Uterus (tissue), 2 donors: ENCODE results near the gene ADAMTS10.

ENCODE experiments used
- CTCF ChIP-seq, 4 experiments: fragments of 200-600 bp in 2 of 4; fragments of 450-650 bp in 2 of 4; sonication (generic) in 2 of 4; IDR thresholded peaks; one replicate each; pipeline ENCODE4 v1.5.1; 2016 to 2019; ENCODE audit warnings: antibody characterized with exemption in 4 of 4, mild to moderate bottlenecking in 2 of 4, moderate library complexity in 1 of 4
- POLR2A ChIP-seq, 2 donors: fragments of 450-650 bp; IDR thresholded peaks; one replicate each; pipeline ENCODE4 v1.6.1; 2016; ENCODE audit warnings: antibody characterized with exemption in 2 of 2, mild to moderate bottlenecking in 1 of 2, moderate library complexity in 1 of 2

DNA sequence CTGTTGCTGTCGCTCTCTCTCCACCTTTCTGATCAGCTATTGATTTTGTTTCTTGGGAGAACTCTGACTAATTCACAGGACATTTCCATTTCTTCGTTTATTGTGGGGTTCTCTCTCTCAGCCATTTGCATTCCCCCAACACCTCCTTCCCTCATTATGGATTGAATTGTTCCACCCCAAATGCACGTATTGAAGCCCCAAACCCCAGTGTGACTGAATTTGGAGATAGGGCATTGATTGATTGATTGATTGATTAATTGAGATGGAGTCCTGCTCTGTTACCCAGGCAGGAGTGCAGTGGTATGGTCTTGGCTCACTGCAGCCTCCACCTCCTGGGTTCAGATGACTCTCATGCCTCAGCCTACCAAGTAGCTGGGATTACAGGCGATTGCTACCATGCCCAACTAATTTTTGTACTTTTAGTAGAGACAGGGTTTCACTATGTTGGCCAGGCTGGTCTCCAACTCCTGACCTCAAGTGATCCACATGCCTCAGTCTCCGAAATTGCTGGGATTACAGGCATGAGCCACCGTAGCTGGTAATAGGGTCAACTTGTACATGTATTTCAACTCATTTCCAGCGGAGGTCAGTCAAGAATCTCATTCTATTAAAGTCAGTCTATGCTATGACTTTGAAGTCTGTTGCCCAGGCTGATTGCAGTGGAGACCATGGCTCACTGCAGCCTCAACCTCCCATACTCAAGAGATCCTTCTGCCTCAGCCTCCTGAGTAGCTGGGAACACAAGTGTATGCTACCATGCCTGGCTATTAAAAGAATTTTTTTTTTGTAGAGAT, 33.5 kb upstream of the ADAMTS10 start:
- TF ChIP-seq CTCF (IDR thresholded peaks at IDR 0.05) (no peak), POLR2A (IDR thresholded peaks at IDR 0.05) (no peak)
